ENCODE data around the gene AQR. TPM values are rescaled to one million over a fixed set of nuclear protein-coding genes. Genes with fewer than 3 reads are reported as not detected.

Gene AQR
- total RNA-seq, 1 experiment from 2014 or later, result 54.4 TPM

- no peaks in the 10 kb centered on the region for H4K20me1 ChIP-seq (ENCODE audit: control insufficient read depth, insufficient read depth, insufficient read length)
- peaks cover 39 to 49% of the 10 kb centered on the region in 2 experiments for H3K4me1 Mint-ChIP-seq
- H3K23me2 ChIP-seq (ENCODE audit: insufficient read length, low read depth, low read length, poor library complexity, severe bottlenecking), result no peaks in the 10 kb centered on the region
- no peak overlapping the region for H2BK12ac ChIP-seq (ENCODE audit: insufficient read length, low read depth, low read length)
- H4K8ac ChIP-seq (replicated peaks; ENCODE audit: insufficient read length, low read depth, low read length), result no peak overlapping the region
- H3K4me3 Mint-ChIP-seq, result no peak overlapping the region
- H3K4ac ChIP-seq (ENCODE audit: low read depth, low read length), result no peak overlapping the region
- no peak overlapping the region for H2BK5ac ChIP-seq (ENCODE audit: insufficient read length, low read length)
- no CpG with 5 or more reads among the region's 4 CpGs for WGBS (ENCODE audit: extremely low coverage, insufficient read length, low lambda C conversion rate)
- H2BK20ac ChIP-seq (ENCODE audit: low read depth, low read length, poor library complexity, severe bottlenecking), result no peak overlapping the region
- no peak overlapping the region for H3K14ac ChIP-seq (ENCODE audit: insufficient read depth, low read length)
- H3K27me3 Mint-ChIP-seq (ENCODE audit: low read depth), result no peaks in the 10 kb centered on the region; the same call in 1 of the 2 replicates
- no peak overlapping the region for H2AK5ac ChIP-seq (ENCODE audit: insufficient read length, low read length)
- peak overlapping the region in 2 of 3 experiments; percentile 91 to 95; a peak in 3 of 7 replicates for H3K27ac Mint-ChIP-seq
- no peak overlapping the region for H4K5ac ChIP-seq (ENCODE audit: insufficient read length, low read depth, low read length)
- H3K27ac ChIP-seq (ENCODE audit: insufficient read length, low read depth, low read length), result no peak overlapping the region
- no peaks in the 10 kb centered on the region for H3K79me1 ChIP-seq (ENCODE audit: insufficient read depth, low read depth, low read length, poor library complexity, severe bottlenecking)
- no peak overlapping the region for H4K91ac ChIP-seq (ENCODE audit: insufficient read length, low read depth, low read length)
- no peak overlapping the region for H2AFZ ChIP-seq (ENCODE audit: low read length)
- no peak overlapping the region for H3K23ac ChIP-seq (ENCODE audit: insufficient read length, low read depth, low read length)
- TF ChIP-seq CTCF (conservative IDR thresholded peaks at IDR 0.05), result no peak
- no peaks in the 10 kb centered on the region for H3K36me3 Mint-ChIP-seq (ENCODE audit: insufficient read depth in 1 of 3, low read depth in 3 of 3)
- H2BK15ac ChIP-seq (ENCODE audit: low read depth, low read length), result no peak overlapping the region
- H3K18ac ChIP-seq (ENCODE audit: insufficient read length, low read depth, low read length), result no peak overlapping the region
- H3K9me3 Mint-ChIP-seq, result no peaks in the 10 kb centered on the region
- peaks cover 3% of the 10 kb centered on the region; the same call in 1 of the 2 replicates for H3K4me1 ChIP-seq (ENCODE audit: insufficient read depth, low read length)
- H3K27me3 ChIP-seq (ENCODE audit: insufficient read depth, low read length), result no peaks in the 10 kb centered on the region
- no peak overlapping the region for H3K4me2 ChIP-seq (ENCODE audit: insufficient read depth, insufficient read length, low read length)
- no peak for DNase-seq
- H3K9ac ChIP-seq (ENCODE audit: extremely low read depth, insufficient read length, low read length), result no peak overlapping the region
- H3T11ph ChIP-seq (ENCODE audit: low read length), result no peak overlapping the region
- no peaks in the 10 kb centered on the region for H3K9me3 ChIP-seq (ENCODE audit: control insufficient read depth, low read depth, low read length)
- no peaks in the 10 kb centered on the region for H3K79me2 ChIP-seq (ENCODE audit: insufficient read depth, low read length)
- no peak overlapping the region for H3K56ac ChIP-seq (ENCODE audit: insufficient read length, low read depth, low read length)
- no peak overlapping the region for H2BK120ac ChIP-seq (ENCODE audit: low read depth, low read length, poor library complexity, severe bottlenecking)
Observed at GRCh38 chr15:34993877-34994276, 24.3 kb upstream of the AQR start.
